ENCODE measurements around the gene MISP3.

MISP3 gene

GRCh38 chr19:14122924-14123323, 50.3 kb downstream of the MISP3 start:
- DNase-seq (ENCODE audit: low read depth) = no peak
